Activated T-cell treated with anti-CD3 and anti-CD28 coated beads, Interleukin-2, amount 50 U/mL, for 24 hours (primary cell): Measurements from ENCODE around the gene ASIC3.
A peak's percentile ranks its signal among the peaks of the same experiment; 100 is the strongest.
"Not testable (repeated sequence)": the region's sequence is repeated elsewhere in the genome, so short reads cannot be mapped to it uniquely, and the experiment has no call there.

Source experiments
- DNase-seq: peaks from one replicate; pipeline ENCODE4 v3.0.0-alpha.2; 2020
- H3K27ac Mint-ChIP-seq: 2 replicates; pipeline ENCODE4 v1.8.0; 2020; ENCODE audit warnings: mild to moderate bottlenecking, mixed read lengths
- H3K27me3 Mint-ChIP-seq: 2 replicates; pipeline ENCODE4 v1.8.0; 2020; ENCODE audit warnings: mixed read lengths
- H3K36me3 Mint-ChIP-seq: 2 replicates; pipeline ENCODE4 v1.8.0; 2020; ENCODE audit warnings: low read depth, mixed read lengths
- H3K4me1 Mint-ChIP-seq: 2 replicates; pipeline ENCODE4 v1.8.0; 2020; ENCODE audit warnings: low read depth, mixed read lengths
- H3K4me3 Mint-ChIP-seq: 2 replicates; pipeline ENCODE4 v1.8.0; 2020; ENCODE audit warnings: mild to moderate bottlenecking, moderate library complexity, mixed read lengths
- H3K9me3 Mint-ChIP-seq: 2 replicates; pipeline ENCODE4 v1.8.0; 2020; ENCODE audit warnings: mixed read lengths

Gene ASIC3

GRCh38 chr7:151010307-151011096, 37.8 kb upstream of the ASIC3 start:
- H3K27me3 Mint-ChIP-seq = no peaks in the 10 kb centered on the region
- no peaks in the 10 kb centered on the region for H3K9me3 Mint-ChIP-seq
- H3K27ac Mint-ChIP-seq = peak overlapping the region; percentile 84
- H3K4me1 Mint-ChIP-seq = peaks cover 74% of the 10 kb centered on the region
- H3K36me3 Mint-ChIP-seq = peaks cover 11% of the 10 kb centered on the region
- H3K4me3 Mint-ChIP-seq = peak overlapping the region; percentile 70
- DNase-seq = peak; percentile 62

DNA sequence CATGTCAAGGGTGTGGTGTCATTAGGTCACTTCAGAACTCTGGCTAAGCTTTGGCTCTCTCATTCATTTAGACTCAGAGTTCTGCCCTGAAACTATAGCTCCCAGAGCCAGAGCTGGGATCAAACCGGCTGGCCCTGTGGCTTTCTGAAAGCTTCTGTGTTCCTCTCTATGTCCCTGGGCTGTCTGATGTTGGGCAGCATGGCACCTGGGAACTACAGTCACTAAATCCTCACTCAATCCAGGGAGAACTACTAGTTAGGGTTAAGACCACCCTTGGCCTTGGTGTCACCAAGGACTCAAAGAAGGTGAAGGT, 37.3 kb upstream of the ASIC3 start:
- H3K4me1 Mint-ChIP-seq = peaks cover 76% of the 10 kb centered on the region
- H3K4me3 Mint-ChIP-seq = peak overlapping the region; percentile 70
- no peaks in the 10 kb centered on the region for H3K9me3 Mint-ChIP-seq
- no peak for DNase-seq
- peaks cover 11% of the 10 kb centered on the region for H3K36me3 Mint-ChIP-seq
- H3K27ac Mint-ChIP-seq = peak overlapping the region; percentile 84
- no peaks in the 10 kb centered on the region for H3K27me3 Mint-ChIP-seq

GRCh38 chr7:151011616-151012015, 36.7 kb upstream of the ASIC3 start:
- peaks cover 11% of the 10 kb centered on the region for H3K36me3 Mint-ChIP-seq
- H3K9me3 Mint-ChIP-seq, DNase-seq, H3K27me3 Mint-ChIP-seq: not testable (repeated sequence)
- peak overlapping the region; percentile 18 for H3K27ac Mint-ChIP-seq
- peaks cover 82% of the 10 kb centered on the region for H3K4me1 Mint-ChIP-seq
- peak overlapping the region; percentile 31 for H3K4me3 Mint-ChIP-seq

GRCh38 chr7:151012031-151012692, 36.2 kb upstream of the ASIC3 start:
- H3K36me3 Mint-ChIP-seq = peaks cover 11% of the 10 kb centered on the region
- peak overlapping the region; percentile 32 for H3K4me3 Mint-ChIP-seq
- H3K4me1 Mint-ChIP-seq = peaks cover 81% of the 10 kb centered on the region
- DNase-seq = no peak
- peak overlapping the region; percentile 62 for H3K27ac Mint-ChIP-seq
- no peaks in the 10 kb centered on the region for H3K9me3 Mint-ChIP-seq
- no peaks in the 10 kb centered on the region for H3K27me3 Mint-ChIP-seq

GRCh38 chr7:151012911-151013347, 35.4 kb upstream of the ASIC3 start:
- H3K27ac Mint-ChIP-seq = peak overlapping the region; percentile 62

GRCh38 chr7:151013356-151013732, 35.0 kb upstream of the ASIC3 start:
- no peak for DNase-seq
- H3K36me3 Mint-ChIP-seq = peaks cover 11% of the 10 kb centered on the region
- H3K9me3 Mint-ChIP-seq = no peaks in the 10 kb centered on the region
- H3K27ac Mint-ChIP-seq = no peak overlapping the region
- peaks cover 81% of the 10 kb centered on the region for H3K4me1 Mint-ChIP-seq
- H3K4me3 Mint-ChIP-seq = no peak overlapping the region
- peaks cover 2% of the 10 kb centered on the region for H3K27me3 Mint-ChIP-seq

More at GRCh38 chr7:151012911-151013347, 35.4 kb upstream of the ASIC3 start:
- DNase-seq = no peak
- Mint-ChIP-seq H3K27me3 (no peaks in the 10 kb centered on the region), H3K4me1 (peaks cover 81% of the 10 kb centered on the region), H3K36me3 (peaks cover 11% of the 10 kb centered on the region), H3K4me3 (no peak overlapping the region), H3K9me3 (no peaks in the 10 kb centered on the region)

- peaks cover 9% of the 10 kb centered on the region for H3K36me3 Mint-ChIP-seq
- peak overlapping the region; percentile 74 for H3K4me3 Mint-ChIP-seq
- H3K4me1 Mint-ChIP-seq = peaks cover 80% of the 10 kb centered on the region
- H3K9me3 Mint-ChIP-seq = no peaks in the 10 kb centered on the region
- peak; percentile 84 for DNase-seq
- H3K27ac Mint-ChIP-seq = peak overlapping the region; percentile 91
- peaks cover 4% of the 10 kb centered on the region for H3K27me3 Mint-ChIP-seq
Measured at GRCh38 chr7:151013733-151014497, 34.4 kb upstream of the ASIC3 start.

DNA sequence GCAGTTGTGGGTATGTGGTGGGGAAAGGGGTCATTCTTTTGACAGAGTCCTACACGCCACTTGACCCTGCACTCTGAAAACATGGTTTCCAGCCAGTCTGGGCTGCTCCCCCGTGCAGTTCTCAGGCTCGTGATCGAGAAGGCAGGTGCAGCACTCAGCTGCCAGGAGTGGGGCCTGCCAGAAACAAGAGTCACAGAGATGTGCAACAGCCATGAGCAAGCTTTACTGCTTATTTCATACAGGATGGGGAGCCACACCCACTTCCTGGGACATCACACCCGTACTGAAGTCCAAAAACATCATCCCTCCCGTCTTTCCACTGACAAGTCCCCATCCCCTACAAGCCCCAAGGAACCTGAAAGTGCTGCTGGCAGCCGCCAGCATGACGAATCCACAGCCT, 33.4 kb upstream of the ASIC3 start:
- H3K9me3 Mint-ChIP-seq = no peaks in the 10 kb centered on the region
- DNase-seq = no peak
- H3K27me3 Mint-ChIP-seq = peaks cover 10% of the 10 kb centered on the region
- H3K36me3 Mint-ChIP-seq = peaks cover 9% of the 10 kb centered on the region
- H3K27ac Mint-ChIP-seq = peak overlapping the region; percentile 91
- peak overlapping the region; percentile 74 for H3K4me3 Mint-ChIP-seq
- H3K4me1 Mint-ChIP-seq = peaks cover 82% of the 10 kb centered on the region

GRCh38 chr7:151015967-151016366, 32.4 kb upstream of the ASIC3 start:
- H3K4me3 Mint-ChIP-seq = no peak overlapping the region
- no peaks in the 10 kb centered on the region for H3K9me3 Mint-ChIP-seq
- DNase-seq = no peak
- peaks cover 17% of the 10 kb centered on the region for H3K27me3 Mint-ChIP-seq
- peaks cover 9% of the 10 kb centered on the region for H3K36me3 Mint-ChIP-seq
- H3K27ac Mint-ChIP-seq = no peak overlapping the region
- peaks cover 72% of the 10 kb centered on the region for H3K4me1 Mint-ChIP-seq

DNA sequence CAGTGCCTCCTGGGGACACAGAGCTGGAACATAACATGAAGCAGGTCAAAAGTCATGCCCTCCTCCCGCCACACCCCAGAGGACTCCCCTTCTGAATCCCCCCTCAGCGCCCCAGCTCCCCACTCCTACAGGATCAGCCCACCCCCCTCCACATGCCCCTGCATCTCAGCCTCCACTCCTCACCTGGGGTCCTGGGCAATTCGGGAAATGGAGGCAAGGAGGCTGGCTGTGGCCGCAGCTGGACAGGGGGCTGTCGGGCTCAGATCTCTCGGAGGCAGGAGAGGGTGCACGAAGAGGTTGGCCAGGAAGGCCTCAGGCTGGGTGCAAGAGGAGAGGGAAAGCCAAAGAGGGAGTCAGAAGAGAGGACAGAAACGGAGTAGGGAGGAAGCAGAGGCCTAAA, 31.8 kb upstream of the ASIC3 start:
- Mint-ChIP-seq H3K9me3 (no peaks in the 10 kb centered on the region), H3K4me3 (no peak overlapping the region), H3K4me1 (peaks cover 68% of the 10 kb centered on the region), H3K36me3 (peaks cover 9% of the 10 kb centered on the region), H3K27ac (no peak overlapping the region), H3K27me3 (peaks cover 17% of the 10 kb centered on the region)
- no peak for DNase-seq

DNA sequence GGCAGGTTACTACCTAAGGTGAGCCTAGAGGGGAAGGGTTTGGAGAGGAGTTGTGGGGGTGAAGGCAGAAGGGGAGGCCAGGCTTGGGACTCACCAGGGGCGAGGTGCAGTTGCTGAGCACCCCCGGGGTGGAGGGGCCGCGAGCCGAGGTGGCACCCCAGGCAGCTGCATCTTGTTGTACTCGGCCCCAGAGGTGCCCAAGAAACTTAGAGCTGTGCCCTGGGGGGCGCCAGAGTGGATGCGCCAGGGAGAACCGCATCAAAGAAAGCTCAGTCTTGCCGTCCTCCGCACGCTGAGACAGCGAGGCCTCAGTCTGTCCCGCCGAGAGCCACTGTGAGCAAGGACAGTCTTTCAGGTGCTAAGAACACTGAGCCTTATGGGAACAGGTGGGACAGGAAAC, 31.4 kb upstream of the ASIC3 start:
- H3K4me1 Mint-ChIP-seq = peaks cover 64% of the 10 kb centered on the region
- peaks cover 17% of the 10 kb centered on the region for H3K27me3 Mint-ChIP-seq
- H3K27ac Mint-ChIP-seq = no peak overlapping the region
- H3K4me3 Mint-ChIP-seq = peak overlapping the region; percentile 72
- H3K9me3 Mint-ChIP-seq = no peaks in the 10 kb centered on the region
- peaks cover 9% of the 10 kb centered on the region for H3K36me3 Mint-ChIP-seq
- no peak for DNase-seq

GRCh38 chr7:151017370-151017952, 30.9 kb upstream of the ASIC3 start:
- no peaks in the 10 kb centered on the region for H3K9me3 Mint-ChIP-seq
- peak overlapping the region; percentile 84 for H3K27ac Mint-ChIP-seq
- peaks cover 60% of the 10 kb centered on the region for H3K4me1 Mint-ChIP-seq
- peaks cover 17% of the 10 kb centered on the region for H3K27me3 Mint-ChIP-seq
- H3K36me3 Mint-ChIP-seq = peaks cover 9% of the 10 kb centered on the region
- H3K4me3 Mint-ChIP-seq = peak overlapping the region; percentile 72
- peak; percentile 56 for DNase-seq

GRCh38 chr7:151017953-151018420, 30.3 kb upstream of the ASIC3 start:
- peak; percentile 91 for DNase-seq
- Mint-ChIP-seq H3K27ac (peak overlapping the region; percentile 84), H3K9me3 (no peaks in the 10 kb centered on the region), H3K4me3 (peak overlapping the region; percentile 72), H3K27me3 (peaks cover 17% of the 10 kb centered on the region), H3K36me3 (peaks cover 6% of the 10 kb centered on the region), H3K4me1 (peaks cover 55% of the 10 kb centered on the region)

DNA sequence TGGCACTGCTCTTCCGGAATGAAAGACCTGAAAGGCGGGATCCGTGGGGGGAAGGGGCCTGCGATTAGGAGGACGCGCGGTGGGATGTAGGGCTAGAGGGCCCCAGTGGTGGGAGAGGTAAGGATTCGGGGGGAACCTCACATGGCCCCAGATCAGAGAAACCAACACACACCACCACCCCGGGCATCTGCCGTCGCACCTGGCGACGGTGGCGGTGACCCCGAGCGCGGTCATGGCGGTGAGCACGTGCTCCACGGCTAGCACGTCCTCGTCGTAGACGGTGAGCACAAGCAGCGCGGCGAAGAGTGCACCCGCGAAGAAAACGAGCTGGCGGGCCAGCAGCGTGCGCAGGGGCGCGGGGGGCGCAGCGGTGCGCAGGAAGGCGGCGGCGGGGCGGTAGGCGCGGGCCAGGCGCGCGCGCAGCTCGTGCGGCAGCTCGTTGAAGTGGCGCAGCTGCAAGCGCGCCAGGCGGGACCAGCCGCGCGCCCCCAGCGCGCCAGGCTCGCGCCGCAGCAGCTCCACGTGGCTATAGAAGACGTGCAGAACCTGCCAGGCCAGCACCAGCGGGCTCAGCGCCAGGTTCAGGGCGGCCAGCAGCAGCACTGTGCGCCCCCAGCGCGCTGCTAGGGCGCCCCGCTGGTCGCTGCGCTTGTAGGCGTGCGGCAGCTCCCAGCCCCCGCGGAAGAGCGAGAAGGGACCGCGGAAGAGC, 29.8 kb upstream of the ASIC3 start:
- Mint-ChIP-seq H3K36me3 (peaks cover 6% of the 10 kb centered on the region), H3K9me3 (no peaks in the 10 kb centered on the region), H3K4me3 (peak overlapping the region; percentile 72), H3K27me3 (peaks cover 17% of the 10 kb centered on the region), H3K4me1 (peaks cover 51% of the 10 kb centered on the region), H3K27ac (peak overlapping the region; percentile 84)
- DNase-seq = peak; percentile 77
